ENCODE results near the gene UBAC1. TPM values are rescaled to one million over a fixed set of nuclear protein-coding genes. Genes with fewer than 3 reads are reported as not detected.

The UBAC1 gene
- total and polyA plus RNA-seq, 10 of the 15 experiments (the other 5 are each of a cell fraction or from before 2014, with no cell fraction given): 16.7 to 54.6 (median 38.5) TPM

DNA sequence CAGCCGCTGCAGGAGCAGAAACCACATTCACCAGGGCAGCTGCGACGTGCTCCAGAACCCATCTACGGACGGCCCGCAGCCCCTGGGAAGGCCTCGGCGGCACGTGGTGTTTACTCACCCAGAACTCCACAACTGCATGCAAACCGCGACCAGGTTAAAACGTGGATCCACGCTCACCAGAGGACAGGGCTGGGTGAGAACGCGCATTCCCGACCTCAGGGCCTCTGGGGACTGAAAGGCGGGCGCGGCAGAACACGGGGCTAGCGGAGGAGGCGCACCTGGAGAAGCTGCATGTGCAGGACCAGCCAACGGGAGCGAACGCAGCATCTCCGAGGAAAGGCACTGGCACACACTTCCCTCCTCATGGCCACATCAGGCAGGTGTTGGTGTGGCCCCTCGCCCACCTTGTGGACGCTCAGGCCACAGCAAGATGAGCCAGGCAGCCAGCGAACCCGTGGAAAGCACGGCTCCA is 29.8 kb downstream of the UBAC1 start:
- CTCF ChIA-PET: no interaction called here
- no peak for FAIRE-seq

More for the DNA sequence above, 29.8 kb downstream of the UBAC1 start:
- ChIA-PET SMC1A (ENCODE audit: uncharacterized antibody, unreplicated experiment) (no interaction called here), RAD21 (ENCODE audit: unreplicated experiment) (no interaction called here), POLR2A (no interaction called here)
- H3K36me3 ChIP-seq (ENCODE audit: control insufficient read depth in 2 of 2, insufficient read depth in 2 of 2, low read length in 1 of 2): peaks cover 4 to 8% of the 10 kb centered on the region in 2 experiments; a peak in 3 of 4 replicates
- no TSS peak for BruUV-seq (replicated peaks)
- in situ Hi-C loops (cut with MboI) (no loop called here), intact Hi-C loops (cut with micrococcal nuclease; ENCODE audit: unreplicated experiment) (no loop called here)
- no peak overlapping the region for H2AFZ ChIP-seq (ENCODE audit: control insufficient read depth, low read depth, low read length)
- TF ChIP-seq SIX5 (IDR thresholded peaks at IDR 0.05; ENCODE audit: low read depth, low read length, severe bottlenecking): no peak
- TF ChIP-seq RB1 (IDR thresholded peaks at IDR 0.05; ENCODE audit: borderline replicate concordance): no peak
- TF ChIP-seq, protein P1, sequence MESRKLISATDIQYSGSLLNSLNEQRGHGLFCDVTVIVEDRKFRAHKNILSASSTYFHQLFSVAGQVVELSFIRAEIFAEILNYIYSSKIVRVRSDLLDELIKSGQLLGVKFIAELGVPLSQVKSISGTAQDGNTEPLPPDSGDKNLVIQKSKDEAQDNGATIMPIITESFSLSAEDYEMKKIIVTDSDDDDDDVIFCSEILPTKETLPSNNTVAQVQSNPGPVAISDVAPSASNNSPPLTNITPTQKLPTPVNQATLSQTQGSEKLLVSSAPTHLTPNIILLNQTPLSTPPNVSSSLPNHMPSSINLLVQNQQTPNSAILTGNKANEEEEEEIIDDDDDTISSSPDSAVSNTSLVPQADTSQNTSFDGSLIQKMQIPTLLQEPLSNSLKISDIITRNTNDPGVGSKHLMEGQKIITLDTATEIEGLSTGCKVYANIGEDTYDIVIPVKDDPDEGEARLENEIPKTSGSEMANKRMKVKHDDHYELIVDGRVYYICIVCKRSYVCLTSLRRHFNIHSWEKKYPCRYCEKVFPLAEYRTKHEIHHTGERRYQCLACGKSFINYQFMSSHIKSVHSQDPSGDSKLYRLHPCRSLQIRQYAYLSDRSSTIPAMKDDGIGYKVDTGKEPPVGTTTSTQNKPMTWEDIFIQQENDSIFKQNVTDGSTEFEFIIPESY (IDR thresholded peaks at IDR 0.05): no peak
- TF ChIP-seq HCFC1 (IDR thresholded peaks at IDR 0.05; ENCODE audit: low read length): no peak
- TF ChIP-seq SMARCA5 (IDR thresholded peaks at IDR 0.05): no peak
- peaks cover 11% of the 10 kb centered on the region for H3K4me1 ChIP-seq (ENCODE audit: control insufficient read depth, insufficient read depth, low read length)
- H3K4me3 ChIP-seq: no peak overlapping the region
- H3K4me2 ChIP-seq (ENCODE audit: control insufficient read depth, insufficient read depth): no peak overlapping the region
- ATAC-seq: no peak
- no peaks in the 10 kb centered on the region for H3K79me2 ChIP-seq (ENCODE audit: control insufficient read depth, insufficient read depth, low read length)
- no peak overlapping the region for H3K27ac ChIP-seq (ENCODE audit: control insufficient read depth, insufficient read depth)
- no peak for DNase-seq (ENCODE audit: low read depth, low spot score)
- no peak overlapping the region for H3K9ac ChIP-seq (ENCODE audit: control insufficient read depth, insufficient read depth, low read length)
- no peaks in the 10 kb centered on the region for H3K27me3 ChIP-seq (replicated peaks in 1 of 2; ENCODE audit: control insufficient read depth in 2 of 2, insufficient read depth in 2 of 2, low read length in 1 of 2)
- no peaks in the 10 kb centered on the region for H3K9me3 ChIP-seq (replicated peaks; ENCODE audit: control insufficient read depth, insufficient read depth, low read length)
- no peaks in the 10 kb centered on the region for H4K20me1 ChIP-seq (ENCODE audit: control insufficient read depth, insufficient read depth)
- WGBS (ENCODE audit: insufficient coverage, insufficient replicate concordance, low lambda C conversion rate, missing lambda C conversion rate): 96% methylated on average over 31 of the region's 31 CpGs
